Measurements from ENCODE around the gene RMRP.

RMRP gene

DNA sequence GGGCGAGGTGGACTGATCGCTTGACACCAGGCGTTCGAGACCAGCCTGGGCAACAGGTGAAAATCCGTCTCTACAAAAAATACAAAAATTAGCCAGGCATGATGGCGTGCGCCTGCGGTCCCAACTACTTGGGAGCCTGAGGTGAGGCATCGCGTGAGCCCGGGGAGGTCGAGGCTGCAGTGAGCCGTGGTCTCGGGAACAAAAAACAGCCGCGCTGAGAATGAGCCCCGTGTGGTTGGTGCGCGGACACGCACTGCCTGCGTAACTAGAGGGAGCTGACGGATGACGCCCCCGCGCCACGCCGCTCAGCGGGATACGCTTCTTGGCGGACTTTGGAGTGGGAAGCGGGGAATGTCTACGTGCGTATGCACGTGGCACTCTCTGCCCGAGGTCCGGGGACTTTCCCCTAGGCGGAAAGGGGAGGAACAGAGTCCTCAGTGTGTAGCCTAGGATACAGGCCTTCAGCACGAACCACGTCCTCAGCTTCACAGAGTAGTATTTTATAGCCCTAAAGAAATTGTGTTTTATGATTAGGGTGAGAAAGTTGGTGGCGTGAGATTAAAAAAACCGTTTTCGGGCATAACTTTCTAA, at the start of gene RMRP:
TSS of gene RMRP (minus strand) at position 474 of the 591 bp plus-strand sequence.
- peak; percentile 98 for DNase-seq

DNA sequence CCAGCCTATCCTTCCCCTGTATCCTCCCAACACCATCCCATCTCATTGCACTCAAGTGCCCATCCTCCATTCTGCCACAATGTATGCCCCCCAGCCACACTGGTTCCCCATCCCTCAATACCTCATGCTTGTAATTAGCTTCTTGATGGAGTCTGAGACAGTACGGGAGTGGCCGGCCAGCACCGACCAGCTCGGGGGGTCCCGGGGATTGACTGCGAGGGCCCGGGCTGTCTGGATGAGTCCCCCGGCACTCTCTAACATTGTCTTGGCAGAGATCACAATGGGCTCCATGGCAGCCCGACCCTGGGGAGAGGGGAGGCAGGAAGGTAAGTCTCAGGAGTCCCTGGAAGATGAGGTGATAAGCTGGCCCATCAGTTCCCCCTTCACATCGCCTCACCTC, 49.1 kb upstream of the RMRP start:
- no peak for DNase-seq

DNA sequence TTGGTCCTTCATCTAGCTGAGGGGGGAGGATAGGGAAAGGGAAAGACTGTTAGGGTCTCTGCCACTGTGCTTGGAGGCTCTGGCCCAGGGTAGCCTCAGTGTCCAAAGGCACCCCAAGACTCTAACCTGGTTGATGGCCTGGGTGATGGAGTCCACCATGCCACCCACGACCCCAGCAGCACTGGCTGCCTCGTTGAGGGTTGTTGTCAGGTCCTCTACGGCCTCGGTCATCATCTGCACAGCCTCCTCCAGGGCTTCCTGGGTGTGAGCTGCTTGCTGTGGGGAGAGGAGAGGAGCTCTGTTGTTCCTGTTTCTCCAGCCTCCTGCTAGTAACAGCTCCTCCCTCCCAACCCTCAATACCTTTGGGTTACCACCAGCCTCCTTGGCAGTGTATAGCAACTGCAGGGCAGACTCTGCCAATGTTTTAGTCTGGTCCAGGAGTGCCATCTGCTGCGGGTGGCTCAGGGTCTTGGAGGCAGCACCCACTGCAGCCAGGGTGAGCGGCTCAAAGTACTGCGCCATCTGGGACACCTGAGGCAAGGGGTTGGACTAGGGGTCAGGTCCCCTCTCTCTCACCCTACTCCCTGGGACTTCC, 48.1 kb upstream of the RMRP start:
- DNase-seq: no peak

DNA sequence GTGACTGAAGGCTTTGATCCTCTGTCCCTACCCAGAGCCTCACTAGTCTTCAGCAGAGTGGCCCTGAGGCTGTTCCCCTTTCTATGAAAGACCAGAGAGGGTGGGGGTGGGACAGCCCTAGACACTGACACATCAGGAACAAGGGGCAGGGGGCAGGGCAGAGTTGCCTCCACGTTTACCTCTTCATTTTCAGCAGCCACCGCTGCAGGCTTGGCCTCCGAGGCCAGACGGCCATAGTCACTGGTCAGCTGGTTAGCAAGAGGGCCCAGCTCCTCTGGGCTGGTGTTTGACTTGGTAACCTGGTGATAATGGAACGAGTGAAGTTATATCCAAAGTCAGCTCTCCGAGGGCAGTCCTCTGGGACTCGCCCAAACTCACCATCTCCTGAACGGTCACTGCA, 47.6 kb upstream of the RMRP start:
- no peak for DNase-seq

DNA sequence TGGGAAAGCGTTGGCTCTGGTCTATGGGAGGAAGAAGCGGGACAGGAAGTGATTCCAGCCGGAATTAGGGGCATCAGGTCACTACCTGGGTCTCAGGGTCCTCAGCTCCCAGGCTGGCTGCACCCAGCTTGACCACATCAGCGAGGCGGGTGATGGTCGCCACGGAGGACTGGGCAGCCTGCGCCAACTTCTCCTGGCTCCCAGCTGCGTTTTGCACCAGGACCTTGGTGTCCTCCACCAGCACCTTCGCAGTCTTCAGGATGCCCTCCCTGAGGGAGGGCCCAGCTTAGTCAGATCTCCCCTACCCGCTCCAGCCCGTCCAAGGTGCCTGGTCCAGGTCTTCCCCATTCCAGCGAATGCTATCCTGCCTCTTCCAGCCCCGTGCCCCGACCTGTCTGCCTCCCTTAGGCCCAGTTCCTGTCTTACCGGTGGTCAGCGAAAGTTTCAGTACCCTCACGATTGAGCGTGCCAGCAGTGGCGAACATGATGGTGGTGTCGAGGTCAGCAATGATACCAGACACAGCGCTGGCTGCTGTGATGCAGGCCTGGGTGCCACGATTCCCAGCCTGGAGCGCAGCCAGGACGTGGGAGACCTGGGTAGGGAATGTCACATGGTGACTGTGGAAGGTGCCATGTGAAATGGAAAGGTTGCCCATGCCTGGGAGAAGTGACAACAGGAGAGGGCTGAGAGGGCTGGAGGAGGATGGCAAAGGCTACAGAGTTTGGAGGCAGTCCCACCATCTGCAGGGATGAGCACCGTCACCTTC, 46.3 kb upstream of the RMRP start:
- no peak for DNase-seq

DNA sequence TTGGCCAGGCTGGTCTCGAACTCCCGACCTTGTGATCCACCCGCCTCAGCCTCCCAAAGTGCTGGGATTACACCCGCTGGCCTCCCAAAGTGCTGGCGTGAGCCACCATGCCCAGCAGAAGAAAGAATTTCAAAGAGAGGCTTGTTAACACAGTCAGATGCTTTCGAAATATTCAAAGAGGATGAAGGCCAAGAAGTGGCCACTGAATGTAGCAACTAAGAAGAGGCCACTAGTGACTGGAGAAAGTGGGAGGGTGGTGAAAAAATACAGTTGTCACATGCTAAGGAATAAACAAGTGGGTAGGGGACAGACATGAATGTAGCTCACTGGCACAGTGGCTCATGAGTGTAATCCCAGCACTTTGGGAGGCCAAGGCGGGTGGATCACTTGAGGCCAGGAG, 44.9 kb upstream of the RMRP start:
- DNase-seq: no peak

GRCh38 chr9:35700942-35701341, 43.1 kb upstream of the RMRP start:
- no peak for DNase-seq

DNA sequence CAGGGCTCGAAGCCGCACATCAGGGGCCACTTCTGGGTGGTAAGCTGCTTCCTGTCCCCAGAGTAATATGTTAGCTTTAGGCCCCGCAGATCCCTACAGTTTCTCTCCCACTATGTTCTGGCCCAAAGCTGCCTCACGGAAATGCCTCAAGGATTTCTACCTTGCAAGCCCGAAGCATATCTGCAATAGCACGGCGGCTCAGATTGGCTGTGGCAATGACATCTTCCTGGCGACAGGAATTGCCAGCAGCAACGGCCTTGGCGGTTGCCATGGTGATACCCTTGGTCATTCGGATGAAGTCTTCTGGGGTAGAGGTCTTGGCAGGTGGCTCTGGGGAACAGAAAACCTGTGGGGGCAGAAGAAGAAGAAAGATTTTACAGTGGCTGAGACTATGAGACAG, 42.2 kb upstream of the RMRP start:
- DNase-seq: no peak

GRCh38 chr9:35698231-35698630, 40.4 kb upstream of the RMRP start:
- no peak for DNase-seq

- no peak for DNase-seq
Measured at GRCh38 chr9:35697486-35697885, 39.7 kb upstream of the RMRP start.

GRCh38 chr9:35696520-35697215, 38.8 kb upstream of the RMRP start:
- DNase-seq: peak; percentile 62

DNA sequence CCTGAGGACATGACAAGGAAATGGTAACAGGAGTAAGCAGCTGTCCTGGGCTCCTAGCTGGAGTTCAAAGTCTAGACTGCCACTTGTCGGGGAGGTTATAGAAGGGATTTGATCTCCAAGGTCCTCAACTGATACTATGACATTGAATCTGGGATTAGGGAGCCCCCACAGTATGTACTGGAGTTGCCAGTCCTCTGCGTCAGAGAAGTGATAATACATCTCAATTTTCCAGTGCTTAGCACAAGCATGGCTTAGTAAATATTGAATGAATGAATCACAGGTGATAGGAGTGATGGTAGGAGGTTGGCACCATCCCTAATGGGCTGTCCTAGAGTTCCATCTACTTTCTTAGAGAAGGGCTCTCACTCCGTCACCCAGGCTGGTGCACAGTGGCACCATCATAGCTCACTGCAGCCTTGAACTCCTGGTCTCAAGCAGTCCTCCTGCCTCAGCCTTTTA, 38.2 kb upstream of the RMRP start:
- no peak for DNase-seq

DNA sequence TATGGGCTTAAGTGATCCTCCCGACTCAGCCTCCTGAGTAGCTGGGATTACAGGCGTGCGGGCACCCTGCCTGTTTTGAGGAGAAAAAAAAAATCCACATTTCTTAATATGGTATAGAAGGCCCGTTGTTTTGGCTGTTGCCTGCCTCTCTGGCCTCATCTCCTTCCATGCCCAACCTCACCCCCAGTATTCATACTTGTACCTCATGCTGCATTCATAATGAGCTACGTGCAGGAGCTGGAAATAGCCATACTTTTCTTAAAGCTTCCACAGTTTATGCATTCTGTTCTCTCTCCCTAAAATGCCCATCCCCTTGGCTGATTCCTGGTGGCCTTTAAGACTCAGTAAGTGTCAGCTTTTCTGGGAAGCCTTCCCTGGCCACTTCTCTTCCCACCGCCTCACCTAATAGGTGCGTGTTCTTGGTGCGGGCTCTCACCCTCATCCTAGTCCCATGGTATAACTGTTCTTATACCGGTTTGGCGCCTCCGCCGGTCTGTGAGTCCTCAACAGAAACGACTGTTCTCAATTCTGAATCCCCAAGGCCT, 34.0 kb upstream of the RMRP start:
- DNase-seq: no peak

- no peak for DNase-seq
Measured at GRCh38 chr9:35691334-35691650, 33.5 kb upstream of the RMRP start.

GRCh38 chr9:35690614-35691333, 33.0 kb upstream of the RMRP start:
- peak; percentile 66 for DNase-seq

DNA sequence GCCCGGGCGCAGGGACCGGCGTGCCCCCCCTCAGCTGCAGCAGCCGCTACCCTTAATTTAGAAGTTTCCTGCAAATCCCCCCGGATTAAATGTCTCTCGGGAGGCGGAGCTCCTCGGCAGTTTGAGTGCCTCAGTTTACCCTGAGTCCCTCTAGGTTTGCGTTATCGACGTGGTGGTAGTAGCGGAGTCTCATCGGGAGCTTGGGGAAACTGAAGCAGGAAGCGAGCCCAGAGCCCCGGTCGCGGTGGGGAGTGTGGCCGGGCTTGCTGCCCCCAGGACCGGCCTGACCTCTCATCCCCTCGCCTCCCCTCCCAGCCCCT, 32.4 kb upstream of the RMRP start:
- no peak for DNase-seq

GRCh38 chr9:35689542-35690293, 31.9 kb upstream of the RMRP start, which contains the start of gene TPM2:
TSS of gene TPM2 (minus strand) at chr9:35689925. CDS start at chr9:35689817, 108 bp downstream.
- no peak for DNase-seq

- no peak for DNase-seq
Measured at GRCh38 chr9:35688558-35689541, 31.0 kb upstream of the RMRP start.

GRCh38 chr9:35687972-35688557, 30.2 kb upstream of the RMRP start:
- DNase-seq: no peak

- DNase-seq: no peak
Measured at GRCh38 chr9:35687306-35687705, 29.5 kb upstream of the RMRP start.

All from stimulated activated CD4-positive, alpha-beta T cell treated with anti-CD3 and anti-CD28 coated beads, Interleukin-15, amount 100 ng/mL, for 24 hours (primary cell).